Activated CD8-positive, alpha-beta T cell treated with anti-CD3 and anti-CD28 coated beads, Interleukin-2, amount 10 ng/mL, durations not matched to agents 7 days and 5 days (primary cell): ENCODE measurements around the gene BEGAIN. TPM values are rescaled to one million over a fixed set of nuclear protein-coding genes. Genes with fewer than 3 reads are reported as not detected.

ENCODE experiments used
- ATAC-seq: fragments of 150-1000 bp; cut with Tn5 transposase; one replicate; pipeline ENCODE4 v1.10.0; 2021; ENCODE audit warnings: moderate library complexity
- CTCF ChIA-PET: fragments of 350-600 bp; sonication (Branson Sonifier 250); formaldehyde crosslinking; loops from one replicate; lab custom pipeline; 2021; ENCODE audit warnings: antibody characterized with exemption; lab: Charles Lee
- POLR2A ChIA-PET: fragments of 350-600 bp; sonication (Branson Sonifier 250); formaldehyde crosslinking; loops from one replicate; lab custom pipeline; 2021; ENCODE audit warnings: antibody characterized with exemption; lab: Charles Lee
- DNase-seq: peaks from one replicate; pipeline ENCODE4 v3.0.0-alpha.2; 2020
- H3K27ac Mint-ChIP-seq: one replicate; pipeline ENCODE4 v1.8.0; 2021; ENCODE audit warnings: mild to moderate bottlenecking, mixed read lengths
- H3K27me3 Mint-ChIP-seq: one replicate; pipeline ENCODE4 v1.8.0; 2021; ENCODE audit warnings: low read depth, mixed read lengths
- H3K36me3 Mint-ChIP-seq: one replicate; pipeline ENCODE4 v1.8.0; 2021; ENCODE audit warnings: low read depth, mixed read lengths
- H3K4me1 Mint-ChIP-seq: one replicate; pipeline ENCODE4 v1.8.0; 2021; ENCODE audit warnings: low read depth, mixed read lengths
- H3K4me3 Mint-ChIP-seq: one replicate; pipeline ENCODE4 v1.8.0; 2021; ENCODE audit warnings: mild to moderate bottlenecking, mixed read lengths
- H3K9me3 Mint-ChIP-seq: one replicate; pipeline ENCODE4 v1.8.0; 2022; ENCODE audit warnings: mixed read lengths; ENCODE audit not compliant: insufficient read depth
- total RNA-seq, 2 experiments: library from RNA; stranded (reverse); gene quantifications; one replicate each; pipeline ENCODE4 v1.2.3, GENCODE V29; 2021

Gene BEGAIN
- total RNA-seq, 2 experiments from 2014 or later: 0.70 to 1.2 TPM

DNA sequence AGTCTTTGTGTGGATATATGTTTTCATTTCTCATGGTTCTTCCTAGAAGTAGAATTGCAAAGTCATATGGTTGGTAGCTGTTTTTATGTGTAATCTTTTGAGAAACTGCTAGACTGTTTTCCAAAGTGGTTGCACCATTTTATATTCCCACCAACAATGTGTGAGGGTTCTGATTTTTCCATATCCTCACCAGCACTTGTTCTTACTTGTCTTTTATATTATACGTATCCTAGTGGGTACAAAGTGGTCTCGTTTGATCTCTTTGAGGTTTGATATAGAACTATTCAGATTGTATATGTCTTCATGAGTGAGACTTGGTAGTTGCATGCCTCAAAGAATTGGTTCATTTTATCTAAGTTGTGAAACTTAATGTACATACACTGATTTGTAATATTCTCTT, 91.3 kb downstream of the BEGAIN start:
- H3K9me3 Mint-ChIP-seq: no peaks in the 10 kb centered on the region
- no peaks in the 10 kb centered on the region for H3K36me3 Mint-ChIP-seq
- DNase-seq: no peak
- no peak overlapping the region for H3K4me3 Mint-ChIP-seq
- peaks cover 17% of the 10 kb centered on the region for H3K4me1 Mint-ChIP-seq
- CTCF ChIA-PET: no interaction called here
- no peak for ATAC-seq
- H3K27ac Mint-ChIP-seq: no peak overlapping the region
- POLR2A ChIA-PET: no interaction called here
- no peaks in the 10 kb centered on the region for H3K27me3 Mint-ChIP-seq

DNA sequence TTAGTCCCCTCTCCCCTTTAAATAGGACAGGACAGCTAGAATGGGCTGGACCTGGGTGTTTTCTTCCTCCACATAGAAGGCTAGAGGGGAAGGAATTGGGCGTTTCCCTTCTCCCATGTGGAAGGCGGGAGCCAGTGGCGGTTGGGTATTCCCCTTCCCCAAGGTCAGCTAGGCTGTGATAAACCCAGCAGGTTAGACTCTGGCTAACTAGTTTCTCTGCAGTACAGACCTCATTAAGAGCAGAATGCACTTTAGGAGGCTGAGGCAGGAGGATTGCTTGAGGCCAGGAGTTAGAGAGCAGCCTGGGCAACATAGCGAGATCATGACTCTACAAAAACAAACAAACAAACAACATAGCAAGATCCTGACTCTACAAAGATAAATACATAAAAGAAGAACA, 92.6 kb downstream of the BEGAIN start:
- Mint-ChIP-seq H3K4me1 (peaks cover 14% of the 10 kb centered on the region), H3K9me3 (no peaks in the 10 kb centered on the region), H3K4me3 (no peak overlapping the region), H3K27me3 (no peaks in the 10 kb centered on the region), H3K36me3 (no peaks in the 10 kb centered on the region), H3K27ac (no peak overlapping the region)
- CTCF ChIA-PET: interaction anchor here (0.9 to 1.5 kb wide), 2 partner anchors 111 to 151 kb away, joined by 3 read pairs; no protein-coding TSS in a partner anchor
- DNase-seq: no peak
- no peak for ATAC-seq
- POLR2A ChIA-PET: interaction anchor here (0.6 kb wide), 1 partner anchor 520 kb away, joined by 3 read pairs; no protein-coding TSS in a partner anchor

DNA sequence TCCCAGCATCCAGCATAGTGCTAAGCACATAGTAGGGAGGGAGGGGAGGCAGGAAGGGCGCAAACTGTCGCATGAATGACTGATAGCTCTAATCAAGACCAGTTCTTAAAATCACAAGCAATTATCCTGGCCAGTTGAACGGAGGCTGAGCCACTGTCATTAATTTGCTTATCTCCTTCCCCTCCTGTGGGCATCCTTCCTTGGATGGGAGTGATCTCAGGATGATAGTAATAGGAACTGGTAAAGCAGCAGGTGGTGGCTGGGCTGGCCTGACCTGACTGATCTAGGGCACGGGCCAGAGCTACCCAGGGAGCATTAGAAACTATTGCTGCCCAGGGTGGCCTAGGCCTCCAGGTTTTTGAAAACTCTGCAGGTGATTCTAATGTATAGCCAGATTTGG, 97.0 kb downstream of the BEGAIN start:
- Mint-ChIP-seq H3K4me1 (peaks cover 44% of the 10 kb centered on the region), H3K36me3 (no peaks in the 10 kb centered on the region), H3K4me3 (no peak overlapping the region), H3K9me3 (no peaks in the 10 kb centered on the region), H3K27me3 (no peaks in the 10 kb centered on the region), H3K27ac (no peak overlapping the region)
- ChIA-PET POLR2A (no interaction called here), CTCF (interaction anchor here (1.3 to 1.9 kb wide), 2 partner anchors 50 to 172 kb away, joined by 3 to 7 read pairs; no protein-coding TSS in a partner anchor)
- no peak for DNase-seq
- no peak for ATAC-seq

DNA sequence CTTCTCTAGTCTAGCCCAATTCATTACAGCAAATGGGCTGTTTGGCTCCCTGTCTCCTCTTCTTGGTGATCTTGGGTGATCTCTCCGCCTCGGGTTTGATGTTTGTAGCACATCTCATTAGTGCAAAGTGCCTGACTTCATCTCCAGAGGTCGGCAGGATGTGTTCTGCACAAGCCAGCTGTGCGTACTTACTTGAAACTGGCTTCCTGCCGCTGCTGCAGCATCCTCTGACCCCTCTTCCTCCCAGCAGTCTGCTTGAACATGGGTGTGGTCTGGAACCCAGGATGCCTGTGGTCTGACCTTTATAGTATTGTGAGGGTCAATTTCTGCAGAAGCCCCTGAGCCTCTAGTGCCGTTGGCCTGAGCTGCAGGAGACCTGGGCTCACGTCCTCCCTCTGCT, 99.2 kb downstream of the BEGAIN start:
- DNase-seq (peak; percentile 62), ATAC-seq (peak; percentile 54)
- Mint-ChIP-seq H3K4me1 (peaks cover 36% of the 10 kb centered on the region), H3K27me3 (no peaks in the 10 kb centered on the region), H3K9me3 (no peaks in the 10 kb centered on the region), H3K4me3 (peak overlapping the region; percentile 4), H3K36me3 (no peaks in the 10 kb centered on the region), H3K27ac (peak overlapping the region; percentile 57)
- CTCF ChIA-PET: interaction anchor here (0.9 to 1.9 kb wide), 2 partner anchors 48 to 157 kb away, joined by 4 to 10 read pairs; no protein-coding TSS in a partner anchor
- POLR2A ChIA-PET: interaction anchor here (0.7 kb wide), 1 partner anchor 1974 kb away, joined by 3 read pairs; no protein-coding TSS in a partner anchor

- DNase-seq (no peak), ATAC-seq (no peak)
- no peak overlapping the region for H3K4me3 Mint-ChIP-seq
- ChIA-PET POLR2A (no interaction called here), CTCF (interaction anchor here (0.9 kb wide), 1 partner anchor 47 kb away, joined by 4 read pairs; no protein-coding TSS in a partner anchor)
- peaks cover 36% of the 10 kb centered on the region for H3K4me1 Mint-ChIP-seq
- no peaks in the 10 kb centered on the region for H3K27me3 Mint-ChIP-seq
- H3K36me3 Mint-ChIP-seq: no peaks in the 10 kb centered on the region
- H3K9me3 Mint-ChIP-seq: no peaks in the 10 kb centered on the region
- H3K27ac Mint-ChIP-seq: no peak overlapping the region
Observed at GRCh38 chr14:100487304-100487703, 99.9 kb downstream of the BEGAIN start.

Other genes with a start within 250 kb of the BEGAIN start
- gene WDR25, start 210.9 kb downstream of the BEGAIN start, total RNA-seq: 1 to 10 TPM; 7.2 to 7.9 TPM
- gene DLK1, start 139.5 kb upstream of the BEGAIN start, total RNA-seq: not detected
- not detected for gene MEG3, start 238.7 kb upstream of the BEGAIN start, total RNA-seq